Measurements from ENCODE around the gene MAS1. TPM values are rescaled to one million over a fixed set of nuclear protein-coding genes. Genes with fewer than 3 reads are reported as not detected.

Gene MAS1
- total and polyA plus RNA-seq, 10 of the 15 experiments (the other 5 are each of a cell fraction or from before 2014, with no cell fraction given), result under 0.01 to 0.08 TPM; not detected in 8

DNA sequence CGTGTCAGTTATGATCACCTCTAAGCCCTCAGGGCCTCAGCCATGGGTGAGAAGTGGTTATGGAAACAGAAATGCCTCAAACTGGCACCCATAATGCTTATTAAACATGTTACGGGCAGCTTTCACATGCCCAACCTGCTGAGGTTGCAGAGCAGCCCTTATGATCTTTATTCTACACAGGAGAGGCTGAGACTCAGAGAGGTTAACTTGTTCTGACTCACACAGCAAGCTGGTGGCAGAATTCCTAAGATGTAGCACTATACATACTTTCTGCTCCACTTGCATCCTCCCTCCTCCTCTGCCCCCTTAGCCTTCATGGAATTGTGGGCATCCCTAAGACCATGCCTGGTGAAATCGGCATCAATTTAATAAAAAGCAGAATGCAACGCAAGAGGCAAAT lies 43.4 kb downstream of the MAS1 start:
- WGBS (ENCODE audit: insufficient coverage, insufficient replicate concordance, low lambda C conversion rate, missing lambda C conversion rate), result 77% methylated on average over 4 of the region's 4 CpGs
- H3K79me2 ChIP-seq (ENCODE audit: control insufficient read depth, insufficient read depth, low read length), result no peaks in the 10 kb centered on the region
- H3K4me3 ChIP-seq, result no peak overlapping the region
- H3K27me3 ChIP-seq (replicated peaks in 1 of 2; ENCODE audit: control insufficient read depth in 2 of 2, insufficient read depth in 2 of 2, low read length in 1 of 2), result no peaks in the 10 kb centered on the region
- ChIA-PET SMC1A (ENCODE audit: uncharacterized antibody, unreplicated experiment) (interaction anchor here (0.7 to 6.8 kb wide), 6 partner anchors 12 to 70 kb away, joined by 3 to 95 read pairs (median 10); partner anchors contain the start of gene IGF2R), CTCF (no interaction called here), RAD21 (ENCODE audit: unreplicated experiment) (interaction anchor here (1.3 to 1.7 kb wide), 2 partner anchors 71 to 144 kb away, joined by 3 to 5 read pairs; partner anchors contain the start of gene MRPL18), POLR2A (no interaction called here)
- H3K36me3 ChIP-seq (ENCODE audit: control insufficient read depth in 2 of 2, insufficient read depth in 2 of 2, low read length in 1 of 2), result no peaks in the 10 kb centered on the region
- no peak overlapping the region for H3K9ac ChIP-seq (ENCODE audit: control insufficient read depth, insufficient read depth, low read length)
- H3K27ac ChIP-seq (ENCODE audit: control insufficient read depth, insufficient read depth), result no peak overlapping the region
- peaks cover 23% of the 10 kb centered on the region for H3K4me1 ChIP-seq (ENCODE audit: control insufficient read depth, insufficient read depth, low read length)
- ATAC-seq (no peak), DNase-seq (ENCODE audit: low read depth, low spot score) (no peak), FAIRE-seq (no peak)
- peaks cover 2% of the 10 kb centered on the region; the same call in 1 of the 3 replicates for H3K9me3 ChIP-seq (replicated peaks; ENCODE audit: control insufficient read depth, insufficient read depth, low read length)
- TF ChIP-seq ZSCAN29 (IDR thresholded peaks at IDR 0.05) (no peak), ZNF384 (IDR thresholded peaks at IDR 0.05; ENCODE audit: borderline replicate concordance, low read depth, low read length) (no peak), SIN3A (IDR thresholded peaks at IDR 0.05; ENCODE audit: low read depth, low read length) (no peak), KLF5 (IDR thresholded peaks at IDR 0.05; ENCODE audit: partially characterized antibody) (no peak), GATAD2B (conservative IDR thresholded peaks at IDR 0.05; ENCODE audit: low read depth) (no peak), NR2C1 (IDR thresholded peaks at IDR 0.05) (no peak), RFX5 (IDR thresholded peaks at IDR 0.05; ENCODE audit: low read depth, low read length) (no peak), E2F8 (IDR thresholded peaks at IDR 0.05; ENCODE audit: low read depth, partially characterized antibody) (no peak), CBFB (IDR thresholded peaks at IDR 0.05; ENCODE audit: low read depth) (no peak), IRF3 (IDR thresholded peaks at IDR 0.05) (no peak), TCF3 (IDR thresholded peaks at IDR 0.05; ENCODE audit: borderline replicate concordance, insufficient read depth, low read depth, low read length) (no peak)
- in situ Hi-C loops (cut with MboI), result no loop called here
- BruUV-seq (replicated peaks), result no TSS peak
- no peak overlapping the region for H3K4me2 ChIP-seq (ENCODE audit: control insufficient read depth, insufficient read depth)
- no peak overlapping the region for H2AFZ ChIP-seq (ENCODE audit: control insufficient read depth, low read depth, low read length)
- H4K20me1 ChIP-seq (ENCODE audit: control insufficient read depth, insufficient read depth), result no peaks in the 10 kb centered on the region
- intact Hi-C loops (cut with micrococcal nuclease; ENCODE audit: unreplicated experiment), result loop anchor here (5.0 kb wide), 2 partner anchors 147 to 207 kb away; partner anchors contain the start of genes TCP1 and WTAP

Measured in GM12878 (cell line).